Measurements from ENCODE around the gene RFNG. TPM values are rescaled to one million over a fixed set of nuclear protein-coding genes. Genes with fewer than 3 reads are reported as not detected.

RFNG gene
- polyA plus RNA-seq, 1 donor (not counting 4 experiments of a cell fraction or from before 2014, with no cell fraction given) = 10.2 TPM

GRCh38 chr17:82081546-82081945 lies 29.9 kb upstream of the RFNG start:
- Histone ChIP-seq H3K9me1 (ENCODE audit: control insufficient read depth, extremely low read depth, insufficient read depth, low read length) (no peaks in the 10 kb centered on the region), H3K9me3 (ENCODE audit: control insufficient read depth, low read depth, low read length) (no peaks in the 10 kb centered on the region), H3K4me2 (ENCODE audit: control insufficient read depth, extremely low read depth, insufficient read depth, low read depth, low read length) (no peak overlapping the region), H3K9ac (ENCODE audit: control insufficient read depth, extremely low read depth, insufficient read depth, low read length) (no peak overlapping the region), H4K20me1 (ENCODE audit: control insufficient read depth, extremely low read depth, insufficient read depth, low read length) (peaks cover 24% of the 10 kb centered on the region), H3K27ac (ENCODE audit: control insufficient read depth, insufficient read depth, low read length) (no peak overlapping the region), H3K27me3 (ENCODE audit: control insufficient read depth, extremely low read depth, insufficient read depth, low read length) (no peaks in the 10 kb centered on the region), H3K36me3 (ENCODE audit: control insufficient read depth in 2 of 2, extremely low read depth in 1 of 2, insufficient read depth in 2 of 2, low read length in 2 of 2) (peaks cover 59 to 60% of the 10 kb centered on the region in 2 experiments), H2AFZ (ENCODE audit: control insufficient read depth, low read length) (no peak overlapping the region), H3K4me1 (ENCODE audit: control insufficient read depth, extremely low read depth, insufficient read depth, low read length) (no peaks in the 10 kb centered on the region), H3K4me3 (ENCODE audit: control insufficient read depth in 2 of 3, extremely low read depth in 1 of 3, insufficient read depth in 2 of 3, low read depth in 1 of 3, low read length in 3 of 3) (no peak overlapping the region), H3K79me2 (ENCODE audit: control insufficient read depth, insufficient read depth, low read length) (peaks cover 10% of the 10 kb centered on the region)
- no peak for TF ChIP-seq EZH2 (IDR thresholded peaks at IDR 0.05; ENCODE audit: low read length)
- TF ChIP-seq CTCF (optimal IDR thresholded peaks at IDR 0.05 in 1 of 3, IDR thresholded peaks at IDR 0.05 in 1 of 3, conservative IDR thresholded peaks at IDR 0.05 in 1 of 3; ENCODE audit: extremely low read depth in 1 of 3, insufficient read depth in 2 of 3, low read length in 3 of 3) = no peak
- dilution Hi-C loops (cut with MboI; ENCODE audit: extremely low pct_ligation_motif_present, low sequenced_read_pairs) = no loop called here
- FAIRE-seq (no peak), DNase-seq (ENCODE audit: low read depth, low spot score) (no peak)

GRCh38 chr17:82080789-82081464 lies 29.3 kb upstream of the RFNG start:
- Histone ChIP-seq H3K9me3 (ENCODE audit: control insufficient read depth, low read depth, low read length) (no peaks in the 10 kb centered on the region), H3K4me3 (ENCODE audit: control insufficient read depth in 2 of 3, extremely low read depth in 1 of 3, insufficient read depth in 2 of 3, low read depth in 1 of 3, low read length in 3 of 3) (no peak overlapping the region), H3K9ac (ENCODE audit: control insufficient read depth, extremely low read depth, insufficient read depth, low read length) (no peak overlapping the region), H3K27me3 (ENCODE audit: control insufficient read depth, extremely low read depth, insufficient read depth, low read length) (no peaks in the 10 kb centered on the region), H2AFZ (ENCODE audit: control insufficient read depth, low read length) (no peak overlapping the region), H3K9me1 (ENCODE audit: control insufficient read depth, extremely low read depth, insufficient read depth, low read length) (no peaks in the 10 kb centered on the region), H3K4me2 (ENCODE audit: control insufficient read depth, extremely low read depth, insufficient read depth, low read depth, low read length) (no peak overlapping the region), H3K4me1 (ENCODE audit: control insufficient read depth, extremely low read depth, insufficient read depth, low read length) (no peaks in the 10 kb centered on the region), H3K79me2 (ENCODE audit: control insufficient read depth, insufficient read depth, low read length) (peaks cover 4% of the 10 kb centered on the region), H3K36me3 (ENCODE audit: control insufficient read depth in 2 of 2, extremely low read depth in 1 of 2, insufficient read depth in 2 of 2, low read length in 2 of 2) (peaks cover 54% of the 10 kb centered on the region in 2 experiments), H3K27ac (ENCODE audit: control insufficient read depth, insufficient read depth, low read length) (no peak overlapping the region), H4K20me1 (ENCODE audit: control insufficient read depth, extremely low read depth, insufficient read depth, low read length) (peaks cover 24% of the 10 kb centered on the region)
- dilution Hi-C loops (cut with MboI; ENCODE audit: extremely low pct_ligation_motif_present, low sequenced_read_pairs) = no loop called here
- FAIRE-seq (no peak), DNase-seq (ENCODE audit: low read depth, low spot score) (no peak)
- TF ChIP-seq EZH2 (IDR thresholded peaks at IDR 0.05; ENCODE audit: low read length) = no peak
- no peak for TF ChIP-seq CTCF (optimal IDR thresholded peaks at IDR 0.05 in 1 of 3, IDR thresholded peaks at IDR 0.05 in 1 of 3, conservative IDR thresholded peaks at IDR 0.05 in 1 of 3; ENCODE audit: extremely low read depth in 1 of 3, insufficient read depth in 2 of 3, low read length in 3 of 3)

Data from keratinocyte (primary cell).